ENCODE data around the gene TELO2.

Gene TELO2

DNA sequence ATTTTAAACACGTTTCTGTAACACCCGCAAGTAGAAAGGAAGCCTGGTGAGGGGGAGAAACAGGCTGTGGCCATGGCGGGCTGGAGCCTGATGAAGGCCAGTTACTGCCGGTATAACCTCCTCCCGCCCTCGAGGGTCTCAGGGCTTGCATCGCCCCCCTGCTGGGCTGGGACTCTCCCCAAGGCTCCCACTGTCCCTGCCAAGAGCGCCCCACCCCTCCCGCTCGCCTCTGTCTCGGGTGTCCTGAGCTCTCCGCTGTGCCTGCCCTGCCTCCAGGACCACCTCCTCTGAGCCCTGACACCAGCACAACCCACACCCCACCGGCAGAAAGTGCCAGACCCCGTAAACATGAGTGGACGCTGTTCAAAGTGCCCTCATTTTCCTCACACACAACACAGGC, 59.0 kb downstream of the TELO2 start:
- no peak for DNase-seq (ENCODE audit: low read depth)
- no peak overlapping the region for H3K4me3 ChIP-seq (ENCODE audit: low read length)
- TF ChIP-seq CTCF (conservative IDR thresholded peaks at IDR 0.05; ENCODE audit: low read length): no peak

DNA sequence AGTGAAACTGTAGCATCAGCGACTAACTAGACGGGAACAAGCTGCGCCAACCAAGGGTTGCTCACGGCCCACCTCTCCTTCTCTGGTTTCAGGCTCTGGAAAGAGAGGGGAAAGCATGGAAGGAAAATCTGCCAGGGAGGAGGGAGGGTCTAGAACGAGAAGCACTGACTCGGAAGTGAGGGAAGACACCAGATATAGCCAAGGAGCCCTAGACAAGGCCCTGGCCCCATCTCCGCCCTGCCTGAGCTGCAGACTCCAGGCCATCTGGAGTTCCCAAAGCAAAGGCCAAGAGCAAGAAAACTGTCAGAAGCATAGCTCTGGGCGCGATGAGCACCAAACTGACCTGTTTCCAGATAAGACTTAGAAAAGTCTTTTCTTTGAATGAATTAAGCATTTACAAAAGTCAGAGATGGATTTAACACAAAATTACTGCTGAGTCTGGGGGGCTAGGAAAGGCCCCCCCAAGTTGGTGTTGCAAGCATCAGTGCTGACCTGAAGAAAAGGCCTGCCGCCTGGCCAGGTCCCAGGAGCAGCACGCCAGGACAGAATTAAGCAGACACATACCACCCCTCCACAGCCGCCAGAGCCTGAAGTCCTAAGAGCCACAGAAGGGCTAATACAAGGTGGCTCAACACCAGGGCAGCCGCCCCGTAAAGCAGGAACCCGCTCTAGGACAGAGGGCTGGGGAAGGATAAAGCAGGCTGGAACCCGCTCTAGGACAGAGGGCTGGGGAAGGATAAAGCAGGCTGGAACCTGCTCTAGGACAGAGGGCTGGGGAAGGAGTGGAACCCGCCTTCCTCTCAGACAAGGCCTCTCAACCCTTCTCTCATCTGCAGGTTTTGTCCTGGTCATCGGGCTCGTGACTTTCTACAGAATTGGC, 61.0 kb downstream of the TELO2 start:
- no peak for DNase-seq (ENCODE audit: low read depth)
- H3K4me3 ChIP-seq (ENCODE audit: low read length): no peak overlapping the region
- no peak for TF ChIP-seq CTCF (conservative IDR thresholded peaks at IDR 0.05; ENCODE audit: low read length)

DNA sequence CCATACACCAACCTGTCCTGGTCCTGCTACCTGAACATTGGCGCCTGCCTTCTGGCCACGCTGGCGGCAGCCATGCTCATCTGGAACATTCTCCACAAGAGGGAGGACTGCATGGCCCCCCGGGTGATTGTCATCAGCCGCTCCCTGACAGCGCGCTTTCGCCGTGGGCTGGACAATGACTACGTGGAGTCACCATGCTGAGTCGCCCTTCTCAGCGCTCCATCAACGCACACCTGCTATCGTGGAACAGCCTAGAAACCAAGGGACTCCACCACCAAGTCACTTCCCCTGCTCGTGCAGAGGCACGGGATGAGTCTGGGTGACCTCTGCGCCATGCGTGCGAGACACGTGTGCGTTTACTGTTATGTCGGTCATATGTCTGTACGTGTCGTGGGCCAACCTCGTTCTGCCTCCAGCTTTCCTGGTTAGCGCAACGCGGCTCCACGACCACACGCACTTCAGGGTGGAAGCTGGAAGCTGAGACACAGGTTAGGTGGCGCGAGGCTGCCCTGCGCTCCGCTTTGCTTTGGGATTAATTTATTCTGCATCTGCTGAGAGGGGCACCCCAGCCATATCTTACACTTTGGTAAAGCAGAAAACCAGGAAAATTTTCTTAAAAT, 61.8 kb downstream of the TELO2 start:
- no peak overlapping the region for H3K4me3 ChIP-seq (ENCODE audit: low read length)
- no peak for DNase-seq (ENCODE audit: low read depth)
- TF ChIP-seq CTCF (conservative IDR thresholded peaks at IDR 0.05; ENCODE audit: low read length): no peak

- peak; percentile 32 for DNase-seq (ENCODE audit: low read depth)
- no peak overlapping the region for H3K4me3 ChIP-seq (ENCODE audit: low read length)
- TF ChIP-seq CTCF (conservative IDR thresholded peaks at IDR 0.05; ENCODE audit: low read length): 0 out of 2 replicates have a peak, but pooled peaks have one; percentile 2
Observed at GRCh38 chr16:1556254-1556653, 63.1 kb downstream of the TELO2 start.

DNA sequence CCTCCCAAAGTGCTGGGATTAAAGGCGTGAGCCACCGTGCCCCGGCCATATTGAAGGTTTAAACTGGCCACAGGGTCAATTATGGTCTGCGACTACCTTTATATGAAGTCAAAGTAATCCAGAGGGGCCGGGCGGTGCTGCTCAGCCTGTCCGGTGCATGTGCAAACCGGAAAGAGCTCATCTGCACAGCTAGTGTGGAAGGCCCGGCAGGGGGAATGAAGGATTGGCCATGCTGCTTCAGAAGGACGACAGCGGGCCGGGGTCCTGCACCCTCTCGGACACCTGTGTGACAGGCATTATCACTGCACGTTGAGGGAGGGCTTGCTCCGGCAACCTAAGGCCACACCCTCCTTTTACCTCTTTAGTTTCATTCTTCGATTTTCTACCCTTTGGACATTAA, 63.9 kb downstream of the TELO2 start:
- DNase-seq (ENCODE audit: low read depth): no peak
- no peak for TF ChIP-seq CTCF (conservative IDR thresholded peaks at IDR 0.05; ENCODE audit: low read length)
- no peak overlapping the region for H3K4me3 ChIP-seq (ENCODE audit: low read length)

DNA sequence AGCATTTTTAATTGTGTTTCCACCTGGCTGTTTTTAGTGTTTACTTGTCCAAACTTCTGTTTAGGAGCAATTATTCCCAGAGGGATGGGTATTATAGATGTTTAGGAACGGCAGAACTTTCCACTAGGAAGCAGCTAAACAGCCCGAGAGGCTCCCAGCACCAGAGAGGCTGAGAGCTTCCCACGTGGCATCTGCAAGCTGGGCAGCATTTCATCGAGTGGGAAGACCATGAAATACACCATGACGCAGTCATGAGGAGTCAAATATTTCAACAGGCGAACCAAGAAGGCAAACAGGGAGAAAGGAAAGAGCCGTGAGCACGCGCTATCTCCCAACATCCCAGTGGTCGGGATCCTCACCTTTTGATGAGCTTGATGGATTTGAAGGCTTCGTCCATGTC, 64.4 kb downstream of the TELO2 start:
- no peak for TF ChIP-seq CTCF (conservative IDR thresholded peaks at IDR 0.05; ENCODE audit: low read length)
- DNase-seq (ENCODE audit: low read depth): no peak
- no peak overlapping the region for H3K4me3 ChIP-seq (ENCODE audit: low read length)
